ENCODE measurements around the gene PDLIM4.

The PDLIM4 gene

DNA sequence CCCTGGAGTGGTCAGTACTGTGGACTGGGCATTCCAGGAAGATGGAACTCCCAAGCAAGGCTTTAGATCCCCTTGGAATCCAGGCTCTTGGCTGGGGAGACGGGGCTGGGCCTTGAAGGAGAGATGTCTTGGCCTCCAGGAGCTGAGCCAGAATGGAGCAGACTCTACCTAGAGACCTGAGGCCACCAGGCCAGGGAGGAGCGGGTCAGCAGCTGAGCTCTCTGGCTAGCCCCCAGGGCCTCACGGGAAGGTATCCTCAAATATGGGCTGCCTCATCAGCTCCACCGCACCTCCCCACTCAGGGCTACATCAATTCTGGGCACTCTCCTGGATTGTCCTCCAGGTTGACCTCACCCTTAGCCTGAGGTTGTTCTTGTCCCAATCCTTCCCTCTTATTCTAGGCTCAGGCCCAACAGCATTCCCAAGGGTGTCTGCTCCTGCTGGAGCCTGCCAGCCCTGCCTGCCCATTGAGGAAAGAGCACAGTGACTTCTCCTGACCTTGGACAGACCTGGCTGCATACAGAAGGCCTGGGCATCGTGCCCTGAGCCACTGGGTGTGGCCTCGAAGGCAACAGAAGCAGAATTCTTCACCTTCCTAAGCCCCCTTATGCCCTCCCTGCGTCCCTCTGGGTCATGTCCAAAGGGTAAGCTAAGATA lies 3.0 kb upstream of the PDLIM4 start:
- no peak for DNase-seq

DNA sequence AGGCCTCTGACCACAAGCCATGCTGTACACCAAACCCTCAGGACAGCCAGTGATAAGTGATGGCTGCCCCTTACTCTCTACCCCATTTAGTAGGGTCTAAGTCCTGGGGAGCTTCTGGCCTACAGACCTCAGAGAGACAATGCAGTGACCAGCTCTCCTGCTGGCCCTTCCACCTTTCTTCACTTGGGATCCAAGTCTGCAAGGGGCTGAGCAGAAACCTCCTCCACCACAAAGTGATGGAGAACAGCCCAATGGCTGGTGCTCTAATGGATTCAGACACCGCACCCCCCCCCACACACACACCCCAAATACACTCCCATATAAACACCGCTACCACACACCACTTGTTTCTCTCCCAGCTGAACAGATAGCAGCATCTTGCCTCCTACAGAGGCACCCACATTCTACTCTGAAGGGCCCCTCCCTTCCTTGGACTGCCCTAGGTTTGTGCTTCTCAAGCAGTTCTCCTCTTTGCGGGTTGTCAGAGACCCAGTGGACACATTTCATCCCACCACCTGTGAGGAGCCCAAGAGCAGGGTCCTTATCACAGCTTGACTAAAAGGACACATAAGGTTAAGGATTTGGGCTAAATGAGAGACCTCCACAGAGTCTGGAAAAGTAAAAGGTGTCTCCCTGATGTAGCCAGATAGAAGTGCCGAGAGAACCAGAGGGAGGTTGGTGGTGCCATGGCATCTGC lies 1.3 kb upstream of the PDLIM4 start:
- no peak for DNase-seq

DNA sequence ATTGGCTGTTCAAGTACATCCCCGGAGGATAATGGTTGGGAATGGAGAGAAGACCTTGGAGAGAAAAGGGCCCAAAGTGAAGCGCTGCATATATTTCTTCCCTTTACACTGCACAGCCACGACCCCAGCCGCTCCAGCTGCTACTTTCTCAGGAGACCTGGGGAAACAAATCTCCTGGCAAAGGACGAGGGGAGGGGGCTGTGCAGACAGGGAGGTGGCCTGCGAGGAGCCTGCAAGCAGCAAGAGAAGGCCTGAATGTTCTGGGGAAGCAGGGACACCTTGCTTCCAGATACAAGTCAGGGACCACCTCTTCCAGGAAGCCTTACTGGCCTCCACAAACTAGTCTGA lies 739 bp upstream of the PDLIM4 start:
- DNase-seq: no peak

DNA sequence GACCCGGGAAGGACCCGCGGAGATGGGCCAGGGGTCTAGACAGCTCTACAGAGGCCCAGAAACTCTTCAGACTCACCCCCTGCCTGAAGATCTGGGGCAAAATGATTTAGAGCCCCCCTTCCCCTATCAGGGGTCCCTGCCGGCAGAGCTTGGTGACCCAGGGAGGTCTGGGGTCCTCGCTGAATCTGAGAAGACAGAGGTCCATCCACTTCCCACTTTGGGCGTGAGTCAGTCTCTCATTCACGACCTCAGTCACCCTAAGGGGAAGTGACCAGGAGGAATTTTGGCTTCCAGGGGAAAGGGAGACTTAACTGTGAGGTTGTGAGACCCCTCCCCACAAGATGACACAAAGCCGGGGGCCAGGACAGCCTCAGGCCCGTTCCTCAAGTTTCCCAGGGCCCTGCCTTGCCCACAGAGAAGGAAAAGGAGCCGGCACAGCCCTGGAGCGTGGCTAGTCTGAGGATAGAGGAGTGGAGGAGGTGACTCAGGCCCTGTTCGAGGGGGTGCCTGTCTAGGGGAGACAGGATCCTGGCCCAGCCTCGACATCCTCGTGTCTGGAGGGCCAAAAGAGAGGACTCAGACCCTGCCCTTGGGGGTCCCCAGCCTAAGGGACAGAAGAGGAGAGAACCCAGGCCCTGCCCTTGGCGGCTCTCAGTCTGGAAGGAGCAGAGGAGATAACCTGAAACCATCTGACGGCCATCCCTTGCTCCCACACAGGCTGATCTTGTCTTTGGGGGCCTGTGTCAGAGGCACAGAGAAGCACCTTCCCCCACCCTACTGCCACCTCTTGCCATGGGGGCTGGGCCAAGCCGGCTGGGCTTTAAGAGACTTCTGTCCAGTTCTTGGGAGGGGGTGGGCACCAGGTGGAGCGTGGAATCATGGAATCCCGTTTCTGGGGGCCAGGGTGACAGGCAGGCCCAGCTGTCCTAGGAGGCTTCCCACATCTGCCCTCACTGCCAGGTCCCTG lies 889 bp downstream of the PDLIM4 start:
- no peak for DNase-seq

DNA sequence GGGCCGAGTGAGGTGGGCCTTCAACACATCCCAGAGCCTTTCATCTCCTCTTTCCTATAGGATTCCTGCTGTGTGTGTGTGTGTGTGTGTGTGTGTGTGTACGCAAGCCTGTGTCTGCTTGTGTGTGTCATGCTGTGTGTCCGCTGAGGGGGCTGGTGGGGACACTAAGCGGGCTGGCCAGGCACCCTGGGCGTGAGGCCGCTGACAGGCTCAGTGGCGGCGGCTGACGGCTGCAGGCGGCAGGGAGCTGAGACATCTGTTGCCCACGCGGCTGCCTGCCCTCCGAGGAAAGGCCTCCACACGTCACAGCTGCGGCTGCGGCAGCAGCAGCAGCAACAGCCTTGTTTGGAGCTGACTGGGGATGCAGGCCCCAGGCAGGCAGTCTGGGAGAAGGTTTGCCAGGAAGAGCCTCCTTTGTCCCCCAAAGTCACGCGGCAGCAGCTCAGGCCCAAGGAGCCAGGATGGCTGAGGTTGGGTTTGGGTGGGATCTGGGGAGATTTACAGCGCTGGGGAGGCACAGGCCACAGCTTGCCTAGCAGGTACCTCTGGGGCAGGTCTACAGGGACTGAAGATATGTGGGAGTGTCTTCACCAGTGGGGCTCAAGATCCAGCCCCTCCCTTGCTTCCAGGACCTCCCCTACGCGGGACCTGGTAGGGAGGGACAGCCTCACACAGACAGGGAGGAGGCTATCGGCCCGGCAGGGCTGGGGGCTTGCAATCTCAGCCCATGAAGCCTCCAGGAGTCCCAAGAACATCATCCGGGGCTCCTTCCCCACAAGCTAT lies 1.8 kb downstream of the PDLIM4 start:
- no peak for DNase-seq

DNA sequence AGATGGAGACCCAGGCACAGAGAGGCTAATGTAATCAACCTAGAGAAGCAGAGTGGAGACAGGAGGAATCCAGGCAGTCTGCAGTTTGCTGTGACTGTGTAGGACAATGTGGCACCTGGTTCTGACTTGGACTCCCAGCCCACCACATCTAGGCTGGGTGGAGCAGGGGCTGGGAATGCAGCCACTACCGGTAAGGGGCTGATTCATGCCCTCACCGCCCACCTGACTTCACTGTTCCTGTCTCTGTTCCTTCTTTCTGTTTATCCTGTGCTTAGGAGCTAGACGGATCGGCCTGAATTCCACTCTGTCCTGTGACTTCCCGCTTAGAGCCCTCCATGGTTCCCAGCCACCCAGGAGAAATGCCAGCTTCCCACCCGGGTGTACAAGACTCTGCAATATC lies 2.6 kb downstream of the PDLIM4 start:
- no peak for DNase-seq

DNA sequence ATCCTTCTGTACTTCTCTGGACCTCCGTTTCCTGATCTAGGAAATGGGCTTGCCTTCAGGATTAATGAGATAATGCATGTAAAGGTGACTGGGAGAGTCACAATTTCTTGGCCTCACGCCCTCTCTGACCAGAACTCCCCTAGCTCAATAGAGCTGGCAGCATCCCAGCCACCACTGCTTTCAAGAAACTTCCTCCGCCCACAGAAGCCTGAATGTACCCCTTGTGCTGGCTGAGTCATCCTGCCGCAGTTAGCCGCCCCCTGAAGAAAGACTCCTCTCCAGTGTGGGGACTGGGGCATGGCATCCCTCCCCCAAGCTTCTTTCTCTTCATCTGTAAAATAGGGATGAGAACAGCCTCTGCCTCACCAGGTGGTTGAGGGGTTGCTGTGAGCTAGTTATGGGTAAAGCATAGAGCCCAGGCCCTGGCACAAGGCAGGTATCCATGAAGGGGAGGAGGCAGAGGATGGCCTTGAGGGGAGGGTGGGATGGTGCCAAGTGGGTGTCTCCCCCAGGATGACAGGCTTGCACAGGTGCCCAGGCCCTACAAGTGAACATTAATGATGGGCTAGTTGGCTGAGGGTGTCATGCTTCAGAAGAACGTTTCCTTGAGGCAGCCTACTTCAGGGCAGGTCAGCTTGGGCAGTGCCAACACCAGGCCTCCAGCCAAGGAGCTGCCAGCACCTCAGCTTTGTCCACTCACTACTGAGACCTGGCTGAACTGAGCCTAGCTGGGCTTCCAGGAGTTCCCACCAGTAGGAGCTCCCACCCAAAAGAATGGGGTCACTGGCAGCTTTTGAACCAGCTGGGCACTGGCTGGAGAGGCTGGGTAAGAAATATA lies 3.4 kb downstream of the PDLIM4 start:
- DNase-seq: no peak

DNA sequence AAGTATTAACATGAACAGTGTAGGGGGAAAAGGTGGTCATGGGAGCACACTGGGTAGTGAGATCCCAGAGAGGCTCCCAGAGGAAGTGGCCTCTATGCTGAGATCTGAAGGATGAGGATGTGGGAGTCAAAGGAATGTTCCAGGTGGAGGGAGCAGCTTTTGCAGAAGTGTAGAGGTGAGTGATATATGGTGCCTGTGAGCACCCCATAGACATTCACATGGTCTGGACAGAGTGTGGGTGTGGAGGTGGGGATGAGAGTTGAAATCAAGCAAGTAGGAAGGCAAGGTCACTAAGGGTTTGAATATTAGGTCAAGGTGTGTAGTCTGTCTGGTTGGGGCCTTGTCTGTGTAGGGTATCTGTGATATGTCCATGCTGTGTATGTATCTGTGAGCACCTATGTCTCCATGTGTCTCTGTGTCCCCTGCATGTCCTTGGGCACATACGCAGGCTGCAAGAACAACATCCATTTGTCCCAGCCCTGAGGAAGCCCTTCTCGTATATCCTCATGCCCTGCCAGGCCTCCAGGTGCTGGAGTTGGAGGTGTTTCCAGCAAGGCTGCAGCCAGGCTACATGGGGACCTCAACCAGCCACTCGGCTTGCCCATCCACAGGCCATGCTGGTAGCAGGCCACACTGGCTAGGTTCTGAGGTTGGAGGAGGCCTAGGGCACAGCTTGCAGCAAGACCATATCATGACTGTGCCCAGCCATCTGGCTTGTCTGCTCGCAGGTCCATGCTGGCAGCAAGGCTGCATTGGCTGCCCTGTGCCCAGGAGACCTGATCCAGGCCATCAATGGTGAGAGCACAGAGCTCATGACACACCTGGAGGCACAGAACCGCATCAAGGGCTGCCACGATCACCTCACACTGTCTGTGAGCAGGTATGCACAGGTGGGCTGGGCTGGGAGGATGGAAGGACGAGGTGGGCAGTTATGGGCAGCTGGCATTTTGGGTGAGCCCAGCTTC lies 4.7 kb downstream of the PDLIM4 start:
- DNase-seq: no peak

DNA sequence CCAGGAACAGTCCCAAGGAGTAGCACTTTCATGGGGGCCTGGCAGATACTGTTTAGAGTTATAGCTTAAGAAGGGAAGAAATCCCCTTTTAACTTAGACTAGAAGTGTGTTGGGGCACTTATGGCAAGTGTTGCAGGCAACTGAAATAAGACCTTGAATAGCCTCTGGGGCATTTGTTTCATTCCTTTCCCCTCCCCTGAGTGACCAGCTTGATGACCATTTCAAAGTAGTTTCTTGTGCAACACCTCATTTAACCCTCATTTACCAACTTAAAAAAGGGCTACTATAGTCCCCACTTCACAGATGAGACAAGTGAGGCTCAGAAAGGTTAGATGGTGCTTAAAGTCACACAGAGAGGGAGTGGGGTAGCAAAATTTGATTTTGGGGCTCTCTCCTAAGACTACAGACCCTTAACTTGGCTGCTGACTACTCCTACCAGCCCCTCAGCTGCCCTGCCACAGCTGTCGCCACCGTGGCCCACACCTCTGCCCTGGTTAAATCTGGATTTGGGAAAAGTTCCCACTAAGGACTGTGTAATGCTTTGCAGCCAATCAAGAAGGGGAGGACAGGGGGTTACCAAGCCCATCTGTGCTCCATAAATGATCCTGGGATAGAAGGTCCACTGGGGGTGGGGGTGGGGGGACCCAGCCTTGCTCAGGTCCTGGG lies 5.5 kb downstream of the PDLIM4 start:
- no peak for DNase-seq

DNA sequence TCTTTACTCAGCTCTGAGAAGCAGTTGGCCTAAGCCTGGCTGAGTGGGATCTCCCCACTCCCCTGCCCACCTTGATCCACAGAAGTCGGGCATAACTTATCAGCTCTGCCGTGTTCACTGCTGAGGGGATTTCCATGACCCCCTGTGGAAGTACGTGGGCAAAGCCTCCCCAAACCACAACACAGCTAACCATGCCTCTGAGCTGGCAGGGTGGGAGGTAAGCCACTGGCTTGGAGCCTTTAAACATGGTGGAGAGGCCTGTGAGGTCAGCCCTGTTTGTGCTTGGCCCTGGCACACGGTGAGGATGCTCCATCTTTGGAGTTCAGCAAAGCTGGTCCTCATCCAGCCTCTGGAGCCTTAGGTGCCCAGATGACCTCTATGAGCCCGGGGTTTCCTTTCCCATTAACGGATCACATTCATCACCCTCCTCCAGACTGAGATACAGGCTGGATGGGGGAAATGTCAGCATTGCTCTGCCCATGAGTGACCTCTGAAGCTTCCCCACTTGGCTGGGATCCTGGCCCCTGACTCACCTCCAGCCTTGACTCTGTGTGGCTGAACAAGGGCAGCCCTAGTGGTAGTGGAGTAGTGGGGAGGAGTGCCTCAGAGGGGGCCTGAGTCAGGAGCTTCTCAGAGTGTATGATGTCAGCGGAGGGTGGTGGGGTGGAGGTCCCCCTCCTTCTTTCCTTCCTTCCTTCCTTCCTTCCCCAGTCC lies 6.2 kb downstream of the PDLIM4 start:
- DNase-seq: no peak

DNA sequence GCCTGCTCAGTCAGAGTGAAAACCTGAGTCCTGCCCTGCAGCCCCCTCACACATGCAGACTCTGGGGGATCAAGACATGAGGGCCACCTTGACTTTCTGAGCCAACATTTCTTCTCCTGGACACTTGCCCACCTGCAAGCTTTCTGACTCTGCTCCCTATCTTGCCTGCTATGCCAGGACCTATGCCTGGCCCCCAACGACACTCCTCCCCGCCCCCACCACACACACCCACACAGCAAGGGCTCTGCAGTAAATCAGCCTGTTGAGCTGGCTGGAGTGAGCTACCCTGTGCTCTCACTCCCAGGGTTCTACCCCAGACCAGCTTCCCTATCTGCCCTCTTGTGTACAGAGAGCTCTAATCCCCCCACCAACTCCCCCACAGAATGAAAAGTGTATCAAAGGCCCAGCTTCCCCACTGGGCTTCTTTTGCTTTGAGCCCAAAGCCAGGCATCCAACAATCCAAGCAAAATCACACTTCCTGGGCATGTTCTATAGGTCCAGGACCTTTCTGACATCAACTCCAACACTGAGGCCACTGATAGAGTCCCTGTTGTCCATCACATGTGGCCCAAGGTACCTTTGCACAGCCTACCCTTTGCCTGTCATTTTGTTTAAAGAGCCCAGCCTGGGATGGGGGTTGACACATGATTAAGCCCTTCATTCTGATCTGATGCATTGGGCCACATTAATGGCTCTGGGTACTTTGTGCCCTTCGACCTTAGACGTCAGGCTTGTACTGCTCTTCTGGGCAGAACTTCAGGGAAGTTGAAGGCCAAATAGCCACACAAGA lies 7.2 kb downstream of the PDLIM4 start:
- no peak for DNase-seq

DNA sequence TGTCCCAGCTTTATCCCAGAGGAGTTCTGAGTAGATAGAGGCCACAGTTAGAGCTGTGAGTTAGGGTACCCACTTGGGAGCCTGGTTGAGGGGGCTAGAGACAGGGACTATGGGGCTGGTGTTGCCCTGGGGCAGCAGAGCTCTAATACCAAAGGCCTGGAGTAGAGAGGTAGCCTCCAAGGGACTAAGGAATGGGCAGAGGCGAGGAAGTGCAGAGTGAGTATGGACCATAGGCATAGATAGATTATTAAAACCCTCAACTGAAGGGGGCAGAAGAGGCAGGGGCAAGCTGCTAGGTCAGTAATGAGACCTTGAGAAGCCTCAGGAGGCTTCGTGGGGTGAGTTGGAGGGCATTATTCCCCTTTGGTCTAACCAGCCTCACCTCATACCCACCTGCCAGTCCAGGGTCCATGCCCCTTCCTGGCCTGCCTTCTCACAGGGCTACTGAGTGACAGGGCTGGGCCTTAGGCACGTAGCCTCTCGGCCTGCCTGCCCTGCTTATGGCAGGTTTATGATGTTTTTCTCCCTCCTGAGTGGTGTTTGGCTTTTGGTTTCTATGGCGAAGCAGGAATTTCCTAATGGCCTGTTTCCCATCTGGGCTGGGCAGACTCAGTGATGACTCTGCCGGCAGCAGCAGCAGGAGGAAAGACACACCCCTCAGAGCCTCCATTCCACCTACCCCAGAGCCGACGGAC lies 8.0 kb downstream of the PDLIM4 start:
- no peak for DNase-seq

DNA sequence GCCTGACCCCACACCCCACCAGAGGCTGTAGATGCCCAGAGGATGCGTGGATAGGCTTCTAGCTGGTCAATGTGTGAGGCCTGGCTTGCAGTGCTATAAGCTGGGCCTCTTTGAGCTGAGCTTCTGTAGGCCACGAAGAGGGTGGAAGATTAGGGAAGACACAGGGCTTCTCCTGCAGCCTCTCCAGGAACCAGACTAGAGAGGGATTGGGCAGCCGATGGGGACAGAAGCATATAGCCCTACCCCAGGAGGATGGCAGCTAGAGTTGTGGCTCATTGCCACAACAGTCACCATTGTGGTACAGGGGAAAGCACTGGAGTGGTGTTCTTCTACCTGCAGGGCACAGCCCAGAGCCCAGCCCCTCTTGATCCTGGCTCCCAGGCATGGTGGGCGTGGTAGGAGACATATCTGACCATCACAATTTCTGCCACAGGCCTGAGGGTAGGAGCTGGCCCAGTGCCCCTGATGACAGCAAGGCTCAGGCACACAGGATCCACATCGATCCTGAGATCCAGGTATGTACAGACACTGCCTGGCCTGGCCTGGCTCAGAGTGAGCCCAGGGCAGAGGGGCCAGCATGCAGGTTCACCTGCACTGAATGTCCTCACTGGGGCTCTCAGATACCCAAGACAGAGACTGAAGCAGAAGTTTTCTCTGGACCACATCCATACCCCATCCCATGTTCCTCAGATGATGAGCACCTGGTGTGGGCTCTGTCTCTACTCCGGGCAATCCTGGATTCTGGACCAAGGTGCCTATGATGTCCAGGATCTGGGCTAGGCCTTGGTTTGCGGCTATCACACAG lies 8.7 kb downstream of the PDLIM4 start:
- DNase-seq: no peak

DNA sequence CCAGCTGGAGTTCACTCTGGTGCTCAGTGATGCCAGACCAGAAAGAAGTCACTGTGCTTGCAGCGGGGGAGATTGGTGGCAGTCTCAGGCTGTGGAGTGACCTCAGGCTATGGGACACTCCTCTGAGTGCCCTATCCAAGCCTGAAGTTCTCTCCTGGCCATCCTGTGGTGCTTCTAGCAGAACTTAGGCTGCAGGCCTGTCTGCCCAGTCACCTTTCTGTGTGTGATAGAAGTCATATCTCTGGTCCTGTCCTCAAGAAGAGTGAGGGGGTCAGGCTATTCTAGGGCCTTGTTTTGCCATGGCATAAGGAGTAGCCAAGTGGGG lies 9.3 kb downstream of the PDLIM4 start:
- no peak for DNase-seq

DNA sequence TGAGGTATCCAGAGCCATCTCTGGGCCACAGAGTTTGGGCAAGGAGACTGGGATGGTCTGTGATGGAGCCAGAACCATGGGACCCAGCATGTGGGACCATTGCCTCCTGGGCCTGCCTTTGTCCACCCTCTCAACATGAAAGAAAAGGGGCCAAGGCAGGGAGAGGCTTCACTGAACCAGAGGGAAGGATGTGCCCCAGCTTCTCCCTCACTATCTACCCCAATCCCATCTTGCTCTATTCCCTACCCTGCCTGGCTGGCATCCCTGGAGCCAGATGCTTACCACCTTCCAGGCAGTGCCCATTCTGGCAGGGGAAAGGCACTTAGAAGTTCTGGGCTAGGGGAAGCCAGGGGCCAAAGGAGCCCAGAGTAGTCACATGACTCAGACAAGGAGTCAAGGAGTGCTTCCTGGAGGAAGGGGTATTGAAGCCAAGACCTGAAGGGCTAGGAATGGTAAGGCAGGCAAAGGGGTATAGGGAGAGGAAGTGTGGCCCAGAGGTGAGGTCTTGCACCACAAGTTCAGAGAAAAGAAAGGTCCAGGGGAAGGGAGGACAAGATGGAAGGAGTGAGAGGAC lies 9.8 kb downstream of the PDLIM4 start:
- DNase-seq: no peak

DNA sequence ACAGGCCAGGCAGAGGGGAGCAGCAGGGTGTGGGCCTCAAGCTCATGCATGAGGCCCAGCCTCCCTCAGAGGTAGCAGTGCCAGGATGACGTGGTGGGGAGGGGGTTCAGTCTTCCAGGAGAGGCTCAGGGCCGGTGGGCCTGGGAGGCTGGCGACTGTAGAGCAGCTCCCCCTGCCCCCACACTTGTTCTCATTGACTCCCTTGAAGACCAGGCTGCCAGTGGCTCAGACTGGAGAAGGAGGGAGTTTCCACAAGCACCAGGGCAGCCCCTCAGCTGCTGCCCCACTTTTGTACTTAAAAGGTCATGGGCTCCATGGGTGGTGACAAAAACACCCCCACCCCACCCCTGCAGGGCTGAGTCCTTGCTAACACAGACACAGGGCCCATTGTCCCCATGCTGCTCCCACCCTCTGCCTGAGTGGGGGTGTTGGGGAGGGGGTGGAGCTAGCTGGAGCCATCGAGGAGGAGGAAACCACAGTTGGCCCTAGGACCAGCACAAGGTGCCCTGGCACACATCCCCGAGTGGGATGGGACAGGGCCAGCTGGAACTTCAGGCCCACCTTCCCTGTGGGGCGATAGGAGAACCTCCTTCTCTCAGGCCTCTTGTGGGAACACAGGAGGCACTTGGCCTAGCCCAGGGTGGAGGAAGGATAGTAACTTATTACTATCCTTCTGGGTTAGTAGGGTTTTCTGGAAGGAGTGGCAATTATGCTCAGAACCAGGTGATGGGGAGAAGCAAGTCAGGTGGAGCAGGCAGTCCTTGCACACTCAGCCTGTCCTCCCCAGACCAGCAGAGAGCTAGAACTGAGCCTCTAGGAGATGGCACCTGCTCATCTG lies 10.7 kb downstream of the PDLIM4 start:
- DNase-seq: no peak

Measured in NCI-H446 treated with DMSO at 0.1 percent for 48 hours (cell line).